Osteoblast (primary cell): ENCODE data around the gene DDX1. TPM values are rescaled to one million over a fixed set of nuclear protein-coding genes. Genes with fewer than 3 reads are reported as not detected.
"Not testable (repeated sequence)": the region's sequence is repeated elsewhere in the genome, so short reads cannot be mapped to it uniquely, and the experiment has no call there.

Source experiments
- DNase-seq: peaks from one replicate; pipeline ENCODE4 v3.0.0; 2011; ENCODE audit warnings: low spot score, mixed read lengths; ENCODE audit not compliant: insufficient read length; ENCODE audit errors: missing footprints
- H2AFZ ChIP-seq: 2 replicates; pipeline ENCODE4 v1.6.0; 2011; ENCODE audit warnings: mild to moderate bottlenecking, low read length
- H3K27ac ChIP-seq: 2 replicates; pipeline ENCODE4 v1.5.1; 2011; ENCODE audit warnings: mild to moderate bottlenecking, low read depth, low read length, moderate library complexity
- H3K27me3 ChIP-seq: 2 replicates; pipeline ENCODE4 v1.6.0; 2012; ENCODE audit warnings: mild to moderate bottlenecking, control low read depth, inconsistent platforms, low read length, moderate library complexity; ENCODE audit not compliant: insufficient read depth
- H3K36me3 ChIP-seq: 2 replicates; pipeline ENCODE4 v1.5.1; 2011; ENCODE audit warnings: mild to moderate bottlenecking, low read length, control low read depth, moderate library complexity; ENCODE audit not compliant: insufficient read depth
- H3K4me1 ChIP-seq: 2 replicates; pipeline ENCODE4 v1.5.1; 2011; ENCODE audit warnings: mild to moderate bottlenecking, low read length, control low read depth, moderate library complexity; ENCODE audit not compliant: insufficient read depth
- H3K4me2 ChIP-seq: 2 replicates; pipeline ENCODE4 v1.6.0; 2011; ENCODE audit warnings: mild to moderate bottlenecking, low read length; ENCODE audit not compliant: insufficient read depth
- H3K4me3 ChIP-seq: fragments of 200-600 bp; sonication (generic); 3 replicates; pipeline ENCODE4 v1.5.1; 2012; ENCODE audit warnings: mild to moderate bottlenecking, low read length, inconsistent platforms; ENCODE audit not compliant: insufficient read depth
- H3K79me2 ChIP-seq: 2 replicates; pipeline ENCODE4 v1.6.0; 2012; ENCODE audit warnings: mild to moderate bottlenecking, low read length, control low read depth, inconsistent platforms; ENCODE audit not compliant: insufficient read depth
- H3K9me3 ChIP-seq: 2 replicates; pipeline ENCODE4 v1.5.1; 2011; ENCODE audit warnings: low read depth, low read length, control low read depth
- H4K20me1 ChIP-seq: 2 replicates; pipeline ENCODE4 v1.6.0; 2012; ENCODE audit warnings: mild to moderate bottlenecking, low read length, control low read depth; ENCODE audit not compliant: insufficient read depth
- total RNA-seq: library from RNA; depleted of rRNA; stranded (reverse); fragments of >200 nt; gene quantifications from 2 replicates; pipeline ENCODE4 v1.2.3, GENCODE V29; 2012
- TF ChIP-seq, protein P1 (sequence below): IDR thresholded peaks from 2 replicates; pipeline ENCODE4 v1.5.1; 2011; ENCODE audit warnings: mild to moderate bottlenecking, low read depth, low read length, moderate library complexity; ENCODE audit errors: extremely low read depth

Gene DDX1
- total RNA-seq, 1 donor: 76.0 TPM

DNA sequence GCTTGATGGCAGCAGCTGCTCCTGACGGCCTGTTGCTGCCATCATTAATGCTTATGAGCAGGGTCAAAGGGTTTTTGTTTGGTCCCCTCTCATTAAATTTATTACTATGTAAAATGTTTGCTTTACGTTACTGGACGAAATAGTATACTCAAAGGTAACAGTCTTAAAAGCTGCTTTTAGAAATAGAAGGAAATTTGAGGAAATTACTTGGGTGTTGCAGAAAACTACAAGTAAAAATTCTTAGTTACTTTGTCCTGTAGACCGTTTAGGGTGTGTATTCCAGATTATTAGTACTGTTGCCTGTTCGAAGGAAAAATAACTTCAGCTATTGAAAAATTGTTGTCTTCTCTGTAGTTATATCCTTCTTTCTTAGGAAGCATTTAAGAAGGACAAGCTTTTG is 27.8 kb downstream of the DDX1 start:
- Histone ChIP-seq H2AFZ (no peak overlapping the region), H3K36me3 (peaks cover 73% of the 10 kb centered on the region), H3K9me3 (no peaks in the 10 kb centered on the region), H4K20me1 (peaks cover 6% of the 10 kb centered on the region), H3K4me3 (no peak overlapping the region), H3K4me2 (no peak overlapping the region), H3K27me3 (no peaks in the 10 kb centered on the region), H3K79me2 (no peaks in the 10 kb centered on the region), H3K27ac (no peak overlapping the region), H3K4me1 (no peaks in the 10 kb centered on the region)
- no peak for DNase-seq
- TF ChIP-seq, protein P1, sequence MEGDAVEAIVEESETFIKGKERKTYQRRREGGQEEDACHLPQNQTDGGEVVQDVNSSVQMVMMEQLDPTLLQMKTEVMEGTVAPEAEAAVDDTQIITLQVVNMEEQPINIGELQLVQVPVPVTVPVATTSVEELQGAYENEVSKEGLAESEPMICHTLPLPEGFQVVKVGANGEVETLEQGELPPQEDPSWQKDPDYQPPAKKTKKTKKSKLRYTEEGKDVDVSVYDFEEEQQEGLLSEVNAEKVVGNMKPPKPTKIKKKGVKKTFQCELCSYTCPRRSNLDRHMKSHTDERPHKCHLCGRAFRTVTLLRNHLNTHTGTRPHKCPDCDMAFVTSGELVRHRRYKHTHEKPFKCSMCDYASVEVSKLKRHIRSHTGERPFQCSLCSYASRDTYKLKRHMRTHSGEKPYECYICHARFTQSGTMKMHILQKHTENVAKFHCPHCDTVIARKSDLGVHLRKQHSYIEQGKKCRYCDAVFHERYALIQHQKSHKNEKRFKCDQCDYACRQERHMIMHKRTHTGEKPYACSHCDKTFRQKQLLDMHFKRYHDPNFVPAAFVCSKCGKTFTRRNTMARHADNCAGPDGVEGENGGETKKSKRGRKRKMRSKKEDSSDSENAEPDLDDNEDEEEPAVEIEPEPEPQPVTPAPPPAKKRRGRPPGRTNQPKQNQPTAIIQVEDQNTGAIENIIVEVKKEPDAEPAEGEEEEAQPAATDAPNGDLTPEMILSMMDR: no peak

DNA sequence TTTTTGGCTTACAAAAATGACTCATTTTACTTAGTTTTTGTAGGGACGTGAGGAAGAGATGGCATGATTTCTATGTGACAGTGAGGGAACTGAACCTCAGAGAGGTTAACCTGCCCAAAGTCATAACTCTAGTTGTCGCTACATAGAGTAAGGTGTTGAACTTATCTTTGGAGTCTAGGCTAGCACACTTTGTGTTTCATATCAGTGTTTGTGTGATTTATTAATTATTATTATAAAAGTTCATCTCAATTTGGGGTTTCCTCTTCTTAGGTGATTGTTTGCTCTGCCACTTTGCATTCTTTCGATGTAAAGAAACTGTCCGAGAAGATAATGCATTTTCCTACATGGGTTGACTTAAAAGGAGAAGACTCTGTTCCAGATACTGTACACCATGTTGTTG is 28.3 kb downstream of the DDX1 start:
- Histone ChIP-seq H3K36me3 (peaks cover 73% of the 10 kb centered on the region), H3K79me2 (no peaks in the 10 kb centered on the region), H3K27me3 (no peaks in the 10 kb centered on the region), H2AFZ (no peak overlapping the region), H3K27ac (no peak overlapping the region), H3K4me1 (no peaks in the 10 kb centered on the region), H4K20me1 (peaks cover 3% of the 10 kb centered on the region), H3K4me2 (no peak overlapping the region), H3K4me3 (no peak overlapping the region), H3K9me3 (no peaks in the 10 kb centered on the region)
- no peak for DNase-seq
- TF ChIP-seq, protein P1: no peak

DNA sequence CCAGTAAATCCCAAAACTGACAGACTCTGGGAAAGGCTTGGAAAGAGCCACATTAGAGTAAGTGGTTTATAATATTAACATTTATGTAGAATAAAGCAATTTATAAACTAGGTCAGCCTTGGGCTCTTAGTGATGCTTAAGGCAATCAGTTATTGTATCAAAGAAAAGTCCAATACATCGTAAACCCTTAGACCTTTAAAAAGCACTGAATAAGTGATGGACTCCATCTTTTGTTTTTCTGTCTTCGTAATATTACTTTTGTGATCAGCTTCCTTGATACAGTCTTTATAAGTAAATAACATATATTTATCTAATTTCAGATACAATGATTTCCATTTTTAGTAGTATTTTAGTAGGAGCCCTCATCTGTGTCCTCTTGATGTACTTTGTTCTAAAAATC is 28.7 kb downstream of the DDX1 start:
- H3K27ac ChIP-seq: no peak overlapping the region
- no peaks in the 10 kb centered on the region for H3K79me2 ChIP-seq
- no peak overlapping the region for H3K4me2 ChIP-seq
- peaks cover 73% of the 10 kb centered on the region for H3K36me3 ChIP-seq
- no peaks in the 10 kb centered on the region for H3K4me1 ChIP-seq
- H3K27me3 ChIP-seq: no peaks in the 10 kb centered on the region
- TF ChIP-seq, protein P1: no peak
- no peak overlapping the region for H2AFZ ChIP-seq
- H3K9me3 ChIP-seq: no peaks in the 10 kb centered on the region
- H4K20me1 ChIP-seq: no peaks in the 10 kb centered on the region
- no peak for DNase-seq
- H3K4me3 ChIP-seq: no peak overlapping the region

DNA sequence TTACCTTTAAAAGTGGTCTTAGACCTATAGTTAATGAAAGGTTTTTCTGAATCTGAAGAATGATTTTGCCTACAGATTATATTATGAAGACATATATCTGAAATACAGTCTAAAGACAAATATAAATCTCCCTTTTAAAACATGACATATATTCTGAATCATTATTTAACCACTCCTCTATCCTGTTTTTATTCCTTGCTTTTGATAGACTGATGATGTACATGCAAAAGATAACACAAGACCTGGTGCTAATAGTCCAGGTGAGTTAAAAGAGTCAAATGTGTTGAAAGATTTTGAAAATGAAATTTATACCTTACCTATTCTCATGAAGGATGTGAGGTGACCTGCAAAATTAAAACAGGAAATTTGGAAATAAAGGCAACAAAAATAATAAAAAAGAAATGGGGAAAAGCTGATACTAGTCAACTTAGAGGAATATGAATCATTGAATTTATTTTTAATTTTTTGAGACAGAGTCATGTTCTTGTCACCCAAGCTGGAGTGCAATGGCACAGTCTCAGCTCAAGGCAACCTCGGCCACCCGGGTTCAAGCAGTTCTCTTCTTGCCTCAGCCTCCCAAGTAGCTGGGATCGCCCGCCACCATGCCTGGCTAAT is 29.3 kb downstream of the DDX1 start:
- H3K4me2 ChIP-seq: no peak overlapping the region
- H3K79me2 ChIP-seq: no peaks in the 10 kb centered on the region

DNA sequence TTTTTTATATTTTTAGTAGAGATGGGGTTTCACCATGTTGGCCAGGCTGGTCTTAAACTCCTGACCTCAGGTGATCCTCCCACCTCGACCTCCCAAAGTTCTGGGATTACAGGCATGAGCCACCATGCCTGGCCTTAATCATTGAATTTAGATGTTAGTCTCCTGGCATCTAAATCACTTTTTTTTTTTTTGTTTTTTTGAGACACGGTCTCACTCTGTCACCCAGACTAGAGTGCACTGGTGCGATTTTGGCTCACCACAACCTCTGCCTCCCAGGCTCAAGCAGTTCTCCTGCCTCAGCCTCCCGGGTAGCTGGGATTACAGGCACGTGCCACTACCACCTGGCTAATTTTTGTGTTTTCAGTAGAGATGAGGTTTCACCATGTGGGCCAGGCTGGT is 29.8 kb downstream of the DDX1 start:
- H3K4me3 ChIP-seq, H3K27me3 ChIP-seq, H2AFZ ChIP-seq, DNase-seq, H3K79me2 ChIP-seq, H3K4me2 ChIP-seq, H3K27ac ChIP-seq, H3K4me1 ChIP-seq, H4K20me1 ChIP-seq, H3K9me3 ChIP-seq: not testable (repeated sequence)
- H3K36me3 ChIP-seq: peaks cover 75% of the 10 kb centered on the region

More for the DNA sequence above, 29.3 kb downstream of the DDX1 start:
- no peaks in the 10 kb centered on the region for H4K20me1 ChIP-seq
- DNase-seq: no peak
- no peaks in the 10 kb centered on the region for H3K4me1 ChIP-seq
- no peak overlapping the region for H3K4me3 ChIP-seq
- H3K36me3 ChIP-seq: peaks cover 70% of the 10 kb centered on the region
- no peaks in the 10 kb centered on the region for H3K27me3 ChIP-seq
- no peaks in the 10 kb centered on the region for H3K9me3 ChIP-seq
- TF ChIP-seq, protein P1: no peak
- no peak overlapping the region for H2AFZ ChIP-seq
- no peak overlapping the region for H3K27ac ChIP-seq
